Measurements from ENCODE around the gene DTNB. TPM values are rescaled to one million over a fixed set of nuclear protein-coding genes. Genes with fewer than 3 reads are reported as not detected.
"Not testable (repeated sequence)": the region's sequence is repeated elsewhere in the genome, so short reads cannot be mapped to it uniquely, and the experiment has no call there.

Gene DTNB
- total RNA-seq, 4 donors from 2014 or later, result 0.70 to 23.1 (median 6.1) TPM

GRCh38 chr2:25418944-25419677 is 254.3 kb downstream of the DTNB start:
- H3K4me1 ChIP-seq, result peaks cover 0 to 16% (median 6%) of the 10 kb centered on the region in 4 donors
- peak overlapping the region in 2 of 4 donors; percentile 61 to 64 for H3K27ac ChIP-seq
- no peak overlapping the region for H3K4me3 ChIP-seq
- H3K9me3 ChIP-seq, result no peaks in the 10 kb centered on the region
- no peak for DNase-seq
- no peaks in the 10 kb centered on the region for H3K36me3 ChIP-seq
- no peaks in the 10 kb centered on the region for H3K27me3 ChIP-seq
- no peak for TF ChIP-seq CTCF (IDR thresholded peaks at IDR 0.05)
- no peak for TF ChIP-seq POLR2A (IDR thresholded peaks at IDR 0.05)

DNA sequence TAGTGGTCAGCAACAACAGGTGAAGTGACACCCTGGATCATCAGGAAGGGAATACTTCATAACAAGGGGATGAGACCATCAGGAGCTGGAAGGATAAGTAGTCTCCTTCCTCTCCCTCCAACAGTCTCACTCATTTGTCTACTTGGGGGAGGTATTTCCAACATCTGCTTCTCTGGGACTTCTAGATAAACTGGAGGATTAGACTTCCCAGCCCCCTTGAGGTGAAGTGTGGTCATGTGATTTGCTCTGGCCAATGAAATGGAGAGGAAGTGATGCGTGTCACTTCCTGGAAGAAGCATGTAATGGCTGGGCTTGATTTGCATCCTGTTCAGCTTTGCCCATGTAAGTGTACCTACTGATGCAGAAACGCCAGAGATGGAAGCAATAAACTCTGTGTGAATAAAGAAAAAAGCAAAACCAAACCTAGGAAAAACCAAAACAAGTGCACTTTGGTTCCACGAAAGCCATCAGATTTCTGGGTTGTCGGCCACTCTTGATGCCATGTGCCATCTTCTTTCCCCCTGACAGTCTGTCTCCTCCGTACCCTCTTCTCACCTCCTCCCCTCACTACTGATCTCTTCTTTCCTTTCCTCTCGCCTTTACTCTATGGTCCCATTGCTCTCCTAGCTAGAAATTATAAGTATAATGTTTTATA is 255.5 kb downstream of the DTNB start:
- TF ChIP-seq CTCF (IDR thresholded peaks at IDR 0.05) (no peak), POLR2A (IDR thresholded peaks at IDR 0.05) (no peak)
- Histone ChIP-seq H3K27ac (peak overlapping the region in 2 of 4 donors; percentile 61 to 64), H3K4me1 (peaks cover 0 to 16% (median 6%) of the 10 kb centered on the region in 4 donors)

DNA sequence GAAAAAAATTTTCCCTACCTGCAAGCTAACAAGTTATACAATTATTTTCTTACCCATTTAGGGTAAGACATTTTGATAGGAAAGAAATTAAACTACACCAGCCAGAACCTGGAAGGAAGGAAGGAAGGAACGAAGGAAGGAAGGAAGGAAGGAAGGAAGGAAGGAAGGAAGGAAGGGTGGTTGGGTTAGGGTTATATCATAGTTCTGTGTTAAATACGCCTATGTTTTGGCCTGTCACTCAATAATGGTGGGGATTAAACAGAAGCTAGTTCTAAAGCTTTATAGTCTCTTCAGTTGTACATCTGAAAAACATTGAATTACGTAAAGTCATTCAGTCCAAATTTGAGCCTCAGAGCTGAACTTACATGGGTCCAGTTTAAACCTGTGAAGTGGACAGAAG is 256.7 kb downstream of the DTNB start:
- no peak for DNase-seq
- Histone ChIP-seq H3K9me3 (no peaks in the 10 kb centered on the region), H3K4me3 (no peak overlapping the region), H3K27ac (no peak overlapping the region), H3K27me3 (no peaks in the 10 kb centered on the region), H3K4me1 (peaks cover 0 to 10% (median 4%) of the 10 kb centered on the region in 4 donors), H3K36me3 (no peaks in the 10 kb centered on the region)
- no peak for TF ChIP-seq CTCF (IDR thresholded peaks at IDR 0.05)
- TF ChIP-seq POLR2A (IDR thresholded peaks at IDR 0.05), result no peak

More for the DNA sequence above, 255.5 kb downstream of the DTNB start:
- H3K9me3 ChIP-seq, result no peaks in the 10 kb centered on the region
- H3K36me3 ChIP-seq, result no peaks in the 10 kb centered on the region
- no peaks in the 10 kb centered on the region for H3K27me3 ChIP-seq
- H3K4me3 ChIP-seq, result no peak overlapping the region
- peak in 2 of 3 donors; percentile 52 to 58 for DNase-seq

GRCh38 chr2:25414781-25415180 is 258.6 kb downstream of the DTNB start:
- no peak for TF ChIP-seq POLR2A (IDR thresholded peaks at IDR 0.05)
- no peak for TF ChIP-seq CTCF (IDR thresholded peaks at IDR 0.05)
- no peak for DNase-seq
- Histone ChIP-seq H3K27ac (no peak overlapping the region), H3K4me3 (no peak overlapping the region), H3K36me3 (no peaks in the 10 kb centered on the region), H3K27me3 (no peaks in the 10 kb centered on the region), H3K4me1 (peaks cover 0 to 6% (median 0%) of the 10 kb centered on the region in 4 donors), H3K9me3 (no peaks in the 10 kb centered on the region)

GRCh38 chr2:25413409-25413808 is 260.0 kb downstream of the DTNB start:
- not testable (repeated sequence) for H3K4me1 ChIP-seq, H3K36me3 ChIP-seq, H3K27me3 ChIP-seq, DNase-seq, H3K27ac ChIP-seq, H3K4me3 ChIP-seq, H3K9me3 ChIP-seq

GRCh38 chr2:25411753-25412152 is 261.6 kb downstream of the DTNB start:
- no peaks in the 10 kb centered on the region for H3K36me3 ChIP-seq
- H3K4me3 ChIP-seq, result no peak overlapping the region
- no peak overlapping the region for H3K27ac ChIP-seq
- TF ChIP-seq CTCF (IDR thresholded peaks at IDR 0.05) (no peak), POLR2A (IDR thresholded peaks at IDR 0.05) (no peak)
- H3K4me1 ChIP-seq, result no peaks in the 10 kb centered on the region
- H3K27me3 ChIP-seq, result no peaks in the 10 kb centered on the region
- H3K9me3 ChIP-seq, result no peaks in the 10 kb centered on the region
- DNase-seq, result no peak

All from Peyer's patch (tissue), 4 donors.